ENCODE data around the gene CNIH4.
"Not testable (repeated sequence)": the region's sequence is repeated elsewhere in the genome, so short reads cannot be mapped to it uniquely, and the experiment has no call there.

The CNIH4 gene

GRCh38 chr1:224333939-224334786, 22.5 kb upstream of the CNIH4 start:
- DNase-seq (ENCODE audit: insufficient read length, low spot score) (no peak), FAIRE-seq (no peak)
- TF ChIP-seq POLR2A (IDR thresholded peaks at IDR 0.05; ENCODE audit: low read depth, low read length): no peak

DNA sequence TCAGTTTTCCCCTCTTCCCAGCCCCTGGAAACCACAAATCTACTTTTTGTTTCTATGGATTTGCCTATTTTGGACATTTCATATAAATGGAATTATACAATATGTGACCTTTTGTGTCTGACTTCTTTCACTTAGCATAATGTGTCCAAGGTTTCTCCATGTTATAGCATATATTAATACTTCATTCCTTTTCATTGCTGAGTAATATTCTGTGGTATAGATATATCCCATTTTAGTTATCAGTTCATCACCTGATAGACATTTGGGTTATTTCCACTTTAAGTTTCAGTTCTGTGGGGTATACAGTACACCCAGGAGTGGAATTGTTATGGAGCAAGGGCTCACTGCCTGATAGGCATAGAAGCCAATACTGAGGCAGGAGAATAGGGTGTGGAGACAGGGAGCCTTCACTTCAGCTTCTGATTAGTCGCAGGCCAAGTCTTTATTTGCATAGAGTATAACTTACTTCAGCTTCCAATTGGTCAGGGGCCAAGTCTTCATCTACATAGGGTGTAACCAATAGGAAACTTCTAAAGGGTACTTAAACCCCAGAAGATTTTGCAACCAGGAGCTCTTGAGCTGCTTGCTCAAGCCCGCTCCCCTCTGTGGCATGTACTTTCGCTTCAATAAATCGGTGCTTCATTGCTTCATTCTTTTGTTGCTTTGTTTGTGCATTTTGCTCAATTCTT, 18.4 kb upstream of the CNIH4 start:
- no peak for TF ChIP-seq POLR2A (IDR thresholded peaks at IDR 0.05; ENCODE audit: low read depth, low read length)
- FAIRE-seq: no peak
- no peak for DNase-seq (ENCODE audit: insufficient read length, low spot score)

DNA sequence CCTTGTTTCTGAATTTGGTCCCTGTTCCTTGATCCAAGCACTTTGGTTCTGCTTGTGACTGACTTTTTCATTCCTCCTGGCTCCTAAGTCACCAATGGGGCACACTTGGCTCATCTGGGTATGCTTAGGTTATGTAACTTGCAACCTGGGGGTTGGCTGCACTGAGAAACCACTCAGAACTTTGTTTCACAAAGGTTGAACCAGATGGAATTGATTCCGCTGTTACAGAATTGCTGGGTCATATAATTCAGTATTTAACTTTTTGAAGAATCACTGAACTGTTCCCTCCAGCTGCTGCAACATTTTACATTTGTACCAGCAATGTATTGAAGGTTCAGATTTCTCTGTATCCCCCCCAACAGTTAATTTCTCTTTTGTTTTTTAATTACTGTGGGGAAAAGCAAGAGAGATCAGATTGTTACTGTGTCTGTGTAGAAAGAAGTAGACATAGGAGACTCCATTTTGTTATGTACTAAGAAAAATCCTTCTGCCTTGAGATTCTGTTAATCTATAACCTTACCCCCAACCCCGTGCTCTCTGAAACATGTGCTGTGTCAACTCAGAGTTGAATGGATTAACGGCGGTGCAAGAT, 17.1 kb upstream of the CNIH4 start:
- TF ChIP-seq POLR2A (IDR thresholded peaks at IDR 0.05; ENCODE audit: low read depth, low read length): no peak
- FAIRE-seq: no peak
- no peak for DNase-seq (ENCODE audit: insufficient read length, low spot score)

DNA sequence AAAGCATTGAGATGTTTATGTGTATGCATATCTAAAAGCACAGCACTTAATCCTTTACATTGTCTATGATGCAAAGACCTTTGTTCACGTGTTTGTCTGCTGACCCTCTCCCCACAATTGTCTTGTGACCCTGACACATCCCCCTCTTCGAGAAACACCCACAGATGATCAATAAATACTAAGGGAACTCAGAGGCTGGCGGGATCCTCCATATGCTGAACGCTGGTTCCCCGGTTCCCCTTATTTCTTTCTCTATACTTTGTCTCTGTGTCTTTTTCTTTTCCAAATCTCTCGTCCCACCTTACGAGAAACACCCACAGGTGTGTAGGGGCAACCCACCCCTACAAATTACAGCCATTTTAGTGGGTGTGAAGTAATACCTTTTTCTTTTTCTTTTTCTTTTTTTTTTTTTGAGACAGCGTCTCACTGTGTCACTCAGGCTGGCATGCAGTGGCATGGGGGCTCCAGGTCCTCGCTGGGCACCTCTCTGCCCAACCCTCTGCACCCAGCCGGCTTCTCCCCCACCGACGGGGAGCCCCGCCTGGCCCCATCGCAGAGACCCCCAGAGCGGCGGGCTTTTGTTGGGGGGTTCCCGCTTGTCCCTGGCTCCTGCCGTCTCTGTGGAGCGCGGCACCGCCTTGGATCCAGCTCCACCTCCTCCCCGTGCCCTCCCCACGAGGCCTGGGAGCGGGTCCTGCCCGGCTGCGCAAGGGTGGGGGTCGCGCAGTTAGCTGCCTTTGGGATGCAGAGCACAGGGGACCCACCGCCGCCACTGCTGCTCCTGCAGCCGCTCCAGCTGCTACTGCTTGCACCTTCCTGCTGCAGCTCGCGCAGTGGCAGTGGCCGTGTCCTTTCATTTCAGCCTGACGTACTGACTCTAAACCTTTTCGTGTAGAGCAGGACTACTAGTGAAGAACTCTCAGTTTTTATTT, 16.0 kb upstream of the CNIH4 start:
- not testable (repeated sequence) for FAIRE-seq; DNase-seq (ENCODE audit: insufficient read length, low spot score)

- no peak for DNase-seq (ENCODE audit: insufficient read length, low spot score)
- FAIRE-seq: no peak
- no peak for TF ChIP-seq POLR2A (IDR thresholded peaks at IDR 0.05; ENCODE audit: low read depth, low read length)
Measured at GRCh38 chr1:224343679-224344078, 13.0 kb upstream of the CNIH4 start.

- no peak for TF ChIP-seq POLR2A (IDR thresholded peaks at IDR 0.05; ENCODE audit: low read depth, low read length)
- no peak for FAIRE-seq
- no peak for DNase-seq (ENCODE audit: insufficient read length, low spot score)
Measured at GRCh38 chr1:224348137-224348536, 8.5 kb upstream of the CNIH4 start.

GRCh38 chr1:224349716-224350115, 7.0 kb upstream of the CNIH4 start:
- not testable (repeated sequence) for FAIRE-seq; DNase-seq (ENCODE audit: insufficient read length, low spot score)

- FAIRE-seq; DNase-seq (ENCODE audit: insufficient read length, low spot score): not testable (repeated sequence)
Measured at GRCh38 chr1:224352436-224353085, 4.1 kb upstream of the CNIH4 start.

- FAIRE-seq (no peak), DNase-seq (ENCODE audit: insufficient read length, low spot score) (no peak)
- no peak for TF ChIP-seq POLR2A (IDR thresholded peaks at IDR 0.05; ENCODE audit: low read depth, low read length)
Measured at GRCh38 chr1:224353975-224354925, 2.4 kb upstream of the CNIH4 start.

DNA sequence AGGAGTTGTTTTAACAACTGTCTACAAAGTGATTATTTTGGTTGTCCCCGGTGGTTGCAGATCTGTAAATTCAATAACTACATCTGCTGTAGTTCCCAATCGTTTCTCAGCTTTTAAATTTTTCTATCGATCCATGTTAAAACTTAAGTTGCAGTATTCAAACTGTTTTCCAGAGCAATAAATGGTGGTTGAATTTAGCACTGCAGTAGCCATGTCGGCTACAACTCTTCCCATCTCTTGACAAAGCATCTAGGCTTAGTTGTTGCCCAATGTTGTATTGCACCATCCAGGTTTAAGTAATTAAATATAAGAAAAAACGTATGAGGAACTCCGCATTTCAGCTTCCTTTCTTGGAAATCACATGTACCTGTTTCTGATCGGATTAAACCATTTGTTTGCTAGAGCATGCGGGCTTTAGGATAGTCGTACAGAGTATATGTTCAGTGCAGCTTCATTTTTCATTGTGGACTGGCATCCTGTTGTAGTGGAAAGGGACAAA, 996 bp downstream of the CNIH4 start:
- no peak for TF ChIP-seq POLR2A (IDR thresholded peaks at IDR 0.05; ENCODE audit: low read depth, low read length)

DNA sequence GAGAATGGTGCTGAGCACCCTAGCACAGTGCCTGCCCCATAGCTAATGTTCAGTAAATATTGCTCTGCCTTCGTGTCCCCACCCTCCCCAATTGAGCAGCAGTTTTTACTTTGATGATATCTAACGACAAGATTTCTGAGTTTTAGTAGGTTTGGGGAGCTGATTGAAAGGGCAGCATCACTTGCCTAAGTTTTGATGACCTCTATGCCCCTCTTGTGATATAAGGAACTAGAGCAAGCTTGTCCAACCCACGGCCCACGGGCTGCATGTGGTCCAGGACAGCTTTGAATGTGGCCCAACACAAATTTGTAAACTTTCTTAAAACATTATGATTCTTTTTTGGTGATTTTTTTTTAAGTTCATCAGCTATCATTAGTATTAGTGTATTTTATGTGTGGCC, 1.6 kb downstream of the CNIH4 start:
- TF ChIP-seq POLR2A (IDR thresholded peaks at IDR 0.05; ENCODE audit: low read depth, low read length): no peak
- no peak for DNase-seq (ENCODE audit: insufficient read length, low spot score)
- FAIRE-seq: no peak

More for the DNA sequence above, 996 bp downstream of the CNIH4 start:
- FAIRE-seq (no peak), DNase-seq (ENCODE audit: insufficient read length, low spot score) (no peak)

DNA sequence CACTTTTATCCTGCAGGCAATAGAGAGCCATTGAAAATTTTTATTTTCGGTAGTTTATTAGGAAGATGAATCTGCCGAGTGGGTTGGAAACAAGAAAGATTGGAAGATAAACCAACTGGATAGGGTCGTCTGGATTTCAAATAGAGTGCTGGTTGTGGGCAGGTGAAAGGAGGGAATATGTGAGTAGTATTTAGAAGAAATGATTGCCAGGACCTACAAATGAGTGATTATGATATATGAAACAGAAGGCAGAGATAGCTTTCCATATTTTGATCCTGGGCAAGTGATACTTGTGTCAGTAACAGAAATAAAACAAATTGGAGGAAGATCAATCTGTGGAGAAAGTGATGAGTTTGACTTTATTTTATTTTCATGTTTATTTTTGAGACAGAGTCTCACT, 2.5 kb downstream of the CNIH4 start:
- TF ChIP-seq POLR2A (IDR thresholded peaks at IDR 0.05; ENCODE audit: low read depth, low read length): no peak
- DNase-seq (ENCODE audit: insufficient read length, low spot score) (no peak), FAIRE-seq (no peak)
